Adipocyte (in vitro differentiated cells): ENCODE data around the gene STAB2.

Source experiments
- DNase-seq: peaks from one replicate; pipeline ENCODE4 v3.0.0-alpha.2; 2015; ENCODE audit warnings: low read depth
- H3K27me3 ChIP-seq: replicated peaks from 2 replicates; pipeline ENCODE4 v1.7.0; 2013; ENCODE audit warnings: mild to moderate bottlenecking, low read length, moderate library complexity; ENCODE audit not compliant: control insufficient read depth, insufficient read depth
- H3K36me3 ChIP-seq: 2 replicates; pipeline ENCODE4 v1.7.0; 2013; ENCODE audit warnings: low read length, mild to moderate bottlenecking, moderate library complexity; ENCODE audit not compliant: control insufficient read depth, insufficient read depth, severe bottlenecking
- H3K4me1 ChIP-seq: 2 replicates; pipeline ENCODE4 v1.7.0; 2013; ENCODE audit warnings: mild to moderate bottlenecking, low read length, moderate library complexity; ENCODE audit not compliant: control insufficient read depth, insufficient read depth
- H3K4me3 ChIP-seq: 2 replicates; pipeline ENCODE4 v1.7.0; 2013; ENCODE audit warnings: mild to moderate bottlenecking, low read length, moderate library complexity
- H3K9ac ChIP-seq: 2 replicates; pipeline ENCODE4 v1.7.0; 2013; ENCODE audit warnings: mild to moderate bottlenecking, low read length, moderate library complexity
- H3K9me3 ChIP-seq: 2 replicates; pipeline ENCODE4 v1.7.0; 2013; ENCODE audit warnings: mild to moderate bottlenecking, low read length, moderate library complexity; ENCODE audit not compliant: control insufficient read depth

The STAB2 gene

GRCh38 chr12:103748875-103749274 is 161.8 kb downstream of the STAB2 start:
- Histone ChIP-seq H3K4me1 (peaks cover 5% of the 10 kb centered on the region), H3K9me3 (no peaks in the 10 kb centered on the region), H3K4me3 (no peak overlapping the region), H3K9ac (no peak overlapping the region), H3K27me3 (no peaks in the 10 kb centered on the region), H3K36me3 (no peaks in the 10 kb centered on the region)
- DNase-seq = no peak

DNA sequence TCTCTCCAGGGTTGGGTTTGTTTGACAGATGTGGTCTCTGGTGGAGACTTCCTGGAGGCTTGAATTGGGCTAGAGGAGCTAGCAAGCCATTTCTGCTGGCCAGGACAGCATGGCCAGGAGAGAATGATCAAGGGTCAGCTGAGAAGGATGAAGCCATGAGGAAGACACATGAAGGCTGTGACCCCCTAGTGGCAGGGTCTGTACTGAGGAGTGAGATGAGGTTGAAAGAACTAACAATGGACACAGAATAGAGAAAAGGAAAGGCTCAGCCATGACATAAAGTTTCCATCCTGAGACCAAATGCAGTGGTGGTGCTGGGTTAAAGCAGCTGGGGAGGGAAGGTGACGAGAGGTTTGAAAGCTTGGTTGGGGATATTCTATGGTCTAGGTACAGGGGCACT is 164.1 kb downstream of the STAB2 start:
- no peak overlapping the region for H3K9ac ChIP-seq
- H3K9me3 ChIP-seq = no peaks in the 10 kb centered on the region
- H3K4me3 ChIP-seq = no peak overlapping the region
- H3K27me3 ChIP-seq = no peaks in the 10 kb centered on the region
- no peaks in the 10 kb centered on the region for H3K36me3 ChIP-seq
- H3K4me1 ChIP-seq = peaks cover 5% of the 10 kb centered on the region
- DNase-seq = no peak

- DNase-seq = no peak
- H3K27me3 ChIP-seq = no peaks in the 10 kb centered on the region
These were observed 164.5 kb downstream of the STAB2 start for GRCh38 chr12:103751600-103751999.

GRCh38 chr12:103755425-103755824 is 168.4 kb downstream of the STAB2 start:
- Histone ChIP-seq H3K27me3 (no peaks in the 10 kb centered on the region), H3K9ac (no peak overlapping the region), H3K36me3 (peaks cover 1% of the 10 kb centered on the region), H3K9me3 (no peaks in the 10 kb centered on the region), H3K4me3 (no peak overlapping the region), H3K4me1 (peaks cover 5% of the 10 kb centered on the region)
- DNase-seq = no peak

More at GRCh38 chr12:103751600-103751999, 164.5 kb downstream of the STAB2 start:
- H3K9ac ChIP-seq = no peak overlapping the region
- no peaks in the 10 kb centered on the region for H3K9me3 ChIP-seq
- no peak overlapping the region for H3K4me3 ChIP-seq
- peaks cover 5% of the 10 kb centered on the region for H3K4me1 ChIP-seq
- H3K36me3 ChIP-seq = no peaks in the 10 kb centered on the region

GRCh38 chr12:103756443-103756842 is 169.4 kb downstream of the STAB2 start:
- Histone ChIP-seq H3K9me3 (no peaks in the 10 kb centered on the region), H3K36me3 (peaks cover 10% of the 10 kb centered on the region), H3K4me3 (no peak overlapping the region), H3K9ac (no peak overlapping the region), H3K4me1 (peaks cover 5% of the 10 kb centered on the region), H3K27me3 (no peaks in the 10 kb centered on the region)
- DNase-seq = no peak

DNA sequence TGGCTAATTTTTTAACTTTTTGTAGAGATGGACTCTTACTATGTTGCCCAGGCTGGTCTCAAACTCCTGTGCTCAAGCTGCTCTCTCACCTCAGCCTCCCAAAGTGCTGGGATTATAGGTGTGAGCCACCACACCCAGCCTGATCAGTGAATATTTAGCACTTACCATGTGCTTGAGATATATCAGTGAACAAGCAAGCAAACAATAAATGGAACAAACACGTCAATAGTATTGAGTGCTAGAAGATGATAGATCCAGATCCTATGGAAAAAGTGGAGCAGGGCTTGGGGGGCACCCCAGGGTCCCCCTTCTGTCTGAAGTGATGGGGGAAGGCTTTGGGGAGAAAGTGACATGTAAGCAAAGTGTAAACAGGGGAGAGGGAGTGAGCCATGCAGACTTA is 170.2 kb downstream of the STAB2 start:
- H3K9ac ChIP-seq = no peak overlapping the region
- no peaks in the 10 kb centered on the region for H3K4me1 ChIP-seq
- H3K4me3 ChIP-seq = no peak overlapping the region
- peaks cover 18% of the 10 kb centered on the region for H3K36me3 ChIP-seq
- H3K27me3 ChIP-seq = no peaks in the 10 kb centered on the region
- DNase-seq = no peak
- H3K9me3 ChIP-seq = no peaks in the 10 kb centered on the region

DNA sequence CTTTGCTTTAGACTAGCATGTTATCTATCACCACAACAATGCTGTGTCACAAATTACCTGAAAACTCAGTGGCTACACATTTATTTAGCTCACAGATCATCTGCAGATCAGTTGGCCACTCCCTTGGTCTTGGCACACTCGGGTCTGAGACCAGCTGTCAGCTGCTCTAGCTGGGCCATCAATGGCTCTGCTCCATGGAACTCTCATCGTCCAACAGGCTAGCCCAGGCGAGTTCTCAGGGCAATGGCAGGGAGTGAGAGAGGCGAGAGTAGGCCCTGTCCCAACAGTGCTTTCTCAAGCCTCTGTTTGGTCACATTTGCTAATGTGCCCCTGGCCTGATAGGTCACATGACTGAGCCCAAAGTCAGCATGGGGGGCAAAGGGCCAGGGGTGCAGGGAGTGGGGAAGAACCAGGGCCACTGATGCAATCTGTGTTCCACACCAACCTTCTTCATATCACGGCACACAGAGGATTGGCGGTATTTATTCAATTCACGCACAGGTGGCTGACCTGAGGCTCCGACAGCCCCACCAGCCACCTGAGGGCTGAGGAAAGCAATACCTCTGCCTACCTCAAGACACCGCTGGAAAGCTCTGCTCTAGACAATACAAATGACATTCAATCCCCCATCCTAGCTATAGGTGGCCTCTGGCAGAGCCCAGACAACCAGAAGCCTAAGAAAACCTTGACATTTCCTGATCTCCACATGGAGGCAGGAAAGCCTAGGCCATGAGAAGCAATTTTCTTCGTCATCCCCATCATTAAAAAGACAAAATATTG is 171.4 kb downstream of the STAB2 start:
- Histone ChIP-seq H3K36me3 (peaks cover 30% of the 10 kb centered on the region), H3K27me3 (no peaks in the 10 kb centered on the region), H3K9ac (no peak overlapping the region), H3K4me1 (no peaks in the 10 kb centered on the region), H3K9me3 (no peaks in the 10 kb centered on the region), H3K4me3 (no peak overlapping the region)
- no peak for DNase-seq

GRCh38 chr12:103762473-103762872 is 175.4 kb downstream of the STAB2 start:
- Histone ChIP-seq H3K9ac (no peak overlapping the region), H3K9me3 (no peaks in the 10 kb centered on the region), H3K4me3 (no peak overlapping the region), H3K27me3 (no peaks in the 10 kb centered on the region), H3K4me1 (no peaks in the 10 kb centered on the region), H3K36me3 (peaks cover 53% of the 10 kb centered on the region)
- no peak for DNase-seq

DNA sequence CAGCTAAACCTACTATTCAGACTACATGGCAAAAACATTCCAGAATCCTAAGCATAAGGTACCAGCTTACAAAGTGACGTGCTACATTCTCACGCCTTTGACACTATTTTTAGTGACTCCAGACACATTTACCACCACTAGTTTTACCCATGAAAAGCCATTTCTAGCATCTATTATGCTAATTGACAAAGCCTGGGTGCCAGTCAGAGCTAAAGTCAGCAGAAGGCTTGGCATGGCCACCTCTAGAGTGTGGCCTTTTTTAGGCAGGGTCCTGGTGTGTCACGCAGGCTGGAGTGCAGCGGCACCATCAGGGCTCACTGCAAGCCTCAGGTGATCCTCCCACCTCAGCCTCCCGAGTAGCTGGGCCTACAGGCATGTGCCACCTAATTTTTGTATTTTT is 178.2 kb downstream of the STAB2 start:
- no peaks in the 10 kb centered on the region for H3K27me3 ChIP-seq
- H3K36me3 ChIP-seq = peaks cover 62% of the 10 kb centered on the region
- no peak for DNase-seq
- no peak overlapping the region for H3K9ac ChIP-seq
- no peaks in the 10 kb centered on the region for H3K9me3 ChIP-seq
- H3K4me3 ChIP-seq = no peak overlapping the region
- no peaks in the 10 kb centered on the region for H3K4me1 ChIP-seq

GRCh38 chr12:103766028-103766427 is 179.0 kb downstream of the STAB2 start:
- H3K9me3 ChIP-seq = no peaks in the 10 kb centered on the region
- no peaks in the 10 kb centered on the region for H3K27me3 ChIP-seq
- H3K4me3 ChIP-seq = no peak overlapping the region
- DNase-seq = no peak
- peaks cover 60% of the 10 kb centered on the region for H3K36me3 ChIP-seq
- no peak overlapping the region for H3K9ac ChIP-seq
- no peaks in the 10 kb centered on the region for H3K4me1 ChIP-seq

- Histone ChIP-seq H3K9me3 (no peaks in the 10 kb centered on the region), H3K9ac (no peak overlapping the region), H3K27me3 (no peaks in the 10 kb centered on the region), H3K4me3 (no peak overlapping the region), H3K36me3 (peaks cover 43% of the 10 kb centered on the region), H3K4me1 (peaks cover 9% of the 10 kb centered on the region)
- no peak for DNase-seq
These were observed 181.5 kb downstream of the STAB2 start for GRCh38 chr12:103768467-103769123.
